ENCODE data around the gene ZNF136.
A peak's percentile ranks its signal among the peaks of the same experiment; 100 is the strongest.

The ZNF136 gene

DNA sequence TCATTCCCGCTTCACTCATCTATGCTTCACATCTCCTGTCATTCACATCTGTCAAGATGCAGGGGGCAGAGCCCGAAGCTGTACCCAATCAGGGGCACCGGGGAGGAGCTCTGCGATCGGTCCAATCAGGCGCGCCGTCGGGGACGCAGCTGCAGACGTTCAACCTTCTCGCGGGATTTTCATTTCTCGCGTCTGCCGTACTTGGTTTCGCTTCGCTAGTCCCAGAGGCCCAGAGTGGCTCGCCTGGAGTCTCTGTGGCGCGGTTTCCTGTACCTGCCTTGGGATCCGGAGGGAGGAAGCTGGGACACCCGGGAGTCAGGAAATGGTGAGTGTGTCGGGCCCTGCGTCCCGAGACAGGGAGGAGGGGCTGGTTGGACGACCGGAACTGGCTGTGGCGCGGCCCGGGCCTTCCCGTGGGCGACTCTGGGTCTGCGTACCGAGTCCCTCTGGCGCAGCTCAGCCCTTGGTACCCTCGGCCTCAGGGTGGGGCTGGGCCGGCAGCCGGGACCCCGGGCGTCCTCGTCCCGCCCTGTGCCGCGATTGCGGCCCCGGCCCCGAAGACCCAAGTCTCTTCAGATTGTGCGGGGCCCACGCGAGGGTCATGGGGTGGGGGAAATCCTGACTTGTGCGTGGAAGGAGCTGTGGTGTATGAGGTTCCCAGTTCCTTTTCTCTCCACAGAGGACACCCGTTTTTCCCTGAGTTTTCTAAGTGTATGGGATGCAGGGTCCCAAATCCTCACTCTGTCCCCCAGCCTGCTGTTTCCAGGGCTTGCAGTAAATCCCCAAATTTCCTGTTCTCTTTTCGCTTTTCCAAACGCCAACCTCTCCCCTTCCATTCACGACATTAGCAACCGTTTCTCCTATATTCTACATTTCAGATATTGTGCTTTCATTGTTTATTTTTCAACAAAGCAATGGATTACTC lies at the start of gene ZNF136:
Gene ZNF136 (plus strand): TSS at position 215 of the 925 bp plus-strand sequence. CDS start 108 bp downstream, at position 323.
- peak; percentile 88 for FAIRE-seq

DNA sequence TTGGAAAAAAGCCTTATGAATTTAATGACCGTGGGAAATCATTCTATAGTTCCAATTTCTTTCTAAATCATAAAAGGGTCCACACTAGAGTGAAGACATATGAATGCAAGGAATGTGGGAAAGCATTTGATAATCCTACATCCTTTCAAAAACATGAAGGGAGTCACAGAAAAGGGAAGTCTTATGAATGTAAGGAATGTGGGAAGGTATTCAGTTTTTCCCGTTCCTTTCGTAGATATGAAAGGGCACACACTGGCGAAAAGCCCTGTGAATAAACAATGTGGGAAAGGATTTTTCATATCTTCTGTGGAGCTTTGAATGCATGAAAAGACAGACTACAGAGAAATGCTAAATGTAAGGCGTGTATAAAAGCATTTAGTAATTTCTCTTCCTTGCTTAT lies 49.8 kb upstream of the ZNF136 start:
- no peak for DNase-seq (ENCODE audit: low spot score)
- no peak for FAIRE-seq

More for the DNA sequence above, at the start of gene ZNF136:
- peak; percentile 96 for DNase-seq (ENCODE audit: low spot score)

DNA sequence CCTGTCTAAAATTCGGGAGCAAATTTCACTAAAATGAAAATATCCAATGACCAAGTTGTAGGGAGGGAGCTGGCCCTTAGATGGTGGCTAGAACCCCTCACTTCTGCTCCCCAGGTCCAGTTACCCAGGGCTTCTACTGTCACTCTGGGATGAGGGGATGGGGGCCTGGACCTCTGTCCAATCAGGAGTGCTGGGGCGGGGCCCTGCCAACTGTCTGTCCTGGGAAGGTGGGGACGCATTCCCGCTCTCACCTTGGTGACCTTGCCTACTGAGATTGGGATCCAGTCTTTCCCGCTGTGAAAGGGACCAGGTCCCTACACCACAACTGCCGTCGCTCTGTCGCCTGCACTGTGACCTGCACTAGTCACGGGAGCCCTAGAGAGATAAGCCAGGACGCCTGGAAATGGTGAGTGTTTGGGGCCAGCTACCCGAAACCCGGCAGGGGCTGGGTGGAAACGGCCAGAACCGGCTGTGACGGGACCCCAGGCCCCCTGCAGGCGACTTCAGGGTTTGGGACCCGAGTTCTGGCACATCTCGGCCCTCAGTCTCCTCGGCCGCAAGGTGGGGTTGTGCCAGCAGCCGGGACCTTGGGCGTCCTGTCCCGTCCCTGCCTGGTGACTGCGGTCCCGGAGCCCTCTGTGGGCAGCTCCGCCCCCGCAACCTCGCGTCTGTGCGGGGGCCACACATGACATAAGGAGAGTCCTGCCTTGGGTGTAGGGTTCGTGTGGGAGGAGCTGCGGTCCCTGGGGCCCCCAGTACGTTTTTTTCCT lies 45.5 kb upstream of the ZNF136 start:
- FAIRE-seq (no peak), DNase-seq (ENCODE audit: low spot score) (no peak)

DNA sequence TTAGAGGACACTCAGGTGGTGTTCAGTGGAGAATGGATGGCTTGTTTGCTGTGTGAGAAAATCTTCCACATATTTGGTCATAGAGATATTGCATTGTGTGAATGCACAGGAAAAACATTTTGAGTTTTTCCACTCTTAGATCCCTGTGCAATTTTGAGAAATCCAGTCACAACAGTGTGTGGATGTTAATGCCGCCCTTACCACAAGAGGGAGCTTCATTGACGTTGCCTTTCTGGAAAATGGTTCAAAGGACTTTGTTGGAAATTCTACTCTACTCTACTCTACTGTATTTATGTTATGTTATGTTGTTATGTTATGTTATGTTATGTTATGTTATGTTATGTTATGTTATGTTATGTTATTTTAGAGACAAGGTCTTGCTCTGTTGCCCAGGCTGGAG lies 36.2 kb upstream of the ZNF136 start:
- no peak for FAIRE-seq
- DNase-seq (ENCODE audit: low spot score): no peak

DNA sequence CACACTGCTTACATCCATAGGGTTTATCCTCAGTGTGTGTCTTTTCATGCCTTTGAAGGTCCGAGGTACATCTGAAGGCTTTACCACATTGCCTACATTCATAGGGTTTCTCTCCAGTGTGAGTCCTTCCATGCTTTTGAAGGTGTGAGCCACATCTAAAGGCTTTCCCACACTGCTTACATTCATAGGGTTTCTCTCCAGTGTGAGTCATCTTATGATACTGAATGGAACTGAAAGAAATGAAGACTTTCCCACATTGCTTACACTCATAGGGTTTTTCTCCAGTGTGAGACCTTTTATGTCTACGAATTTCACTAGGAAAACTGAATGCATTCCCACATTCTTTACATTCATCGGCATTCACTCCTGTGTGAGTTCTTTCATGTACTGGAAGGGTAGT lies 29.8 kb upstream of the ZNF136 start:
- FAIRE-seq: no peak
- no peak for DNase-seq (ENCODE audit: low spot score)

DNA sequence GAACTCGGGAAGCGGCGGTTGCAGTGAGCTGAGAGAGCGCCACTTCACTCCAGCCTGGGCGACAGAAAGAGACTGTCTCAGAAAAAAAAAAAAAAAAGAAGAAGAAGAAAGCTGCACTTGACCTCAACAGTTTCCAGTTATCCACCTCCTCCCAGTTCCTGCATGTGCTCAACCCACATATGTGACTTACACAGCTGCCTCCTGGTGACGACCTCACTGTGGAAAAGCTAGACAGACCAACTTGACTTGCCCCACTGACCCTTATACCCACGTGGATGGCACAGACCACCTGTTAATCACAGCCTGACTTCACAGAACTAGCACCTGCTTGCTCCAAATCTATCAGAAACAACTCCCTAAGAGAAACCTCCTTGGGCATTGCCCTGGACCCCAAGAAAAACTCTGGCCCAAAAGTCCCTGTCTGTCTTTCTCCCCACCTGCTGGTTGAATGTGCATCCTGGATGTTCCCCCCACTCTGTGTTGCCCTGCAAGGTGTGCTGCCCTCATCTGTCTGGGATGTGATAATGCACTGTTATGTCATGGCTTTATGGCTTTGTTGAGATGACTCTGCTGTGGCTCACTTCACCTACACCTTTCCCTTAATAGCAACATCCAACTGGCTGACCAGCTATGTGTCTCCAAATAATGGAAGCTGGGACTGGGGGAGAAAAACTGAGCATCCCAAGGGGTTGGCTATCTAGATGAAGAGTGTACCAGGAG lies 25.5 kb upstream of the ZNF136 start:
- DNase-seq (ENCODE audit: low spot score) (no peak), FAIRE-seq (no peak)

DNA sequence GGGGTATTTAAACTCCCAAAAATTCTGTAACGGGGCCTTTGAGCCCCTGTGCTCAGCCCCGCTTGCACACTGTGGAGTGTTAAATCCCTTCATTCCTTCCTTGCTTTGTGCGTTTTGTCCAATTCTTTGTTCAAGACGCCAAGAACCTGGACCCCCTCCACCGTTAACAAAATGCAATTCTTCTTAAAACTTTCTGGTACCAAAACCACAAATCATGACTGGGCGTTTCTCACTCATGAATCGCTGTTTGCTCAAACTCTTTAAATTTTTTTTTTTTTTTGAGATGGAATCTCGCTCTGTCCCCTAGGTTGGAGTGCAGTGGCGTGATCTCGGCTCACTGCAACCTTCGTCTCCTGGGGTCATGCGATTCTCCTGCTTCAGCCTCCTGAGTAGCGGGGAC lies 23.6 kb upstream of the ZNF136 start:
- FAIRE-seq: no peak

DNA sequence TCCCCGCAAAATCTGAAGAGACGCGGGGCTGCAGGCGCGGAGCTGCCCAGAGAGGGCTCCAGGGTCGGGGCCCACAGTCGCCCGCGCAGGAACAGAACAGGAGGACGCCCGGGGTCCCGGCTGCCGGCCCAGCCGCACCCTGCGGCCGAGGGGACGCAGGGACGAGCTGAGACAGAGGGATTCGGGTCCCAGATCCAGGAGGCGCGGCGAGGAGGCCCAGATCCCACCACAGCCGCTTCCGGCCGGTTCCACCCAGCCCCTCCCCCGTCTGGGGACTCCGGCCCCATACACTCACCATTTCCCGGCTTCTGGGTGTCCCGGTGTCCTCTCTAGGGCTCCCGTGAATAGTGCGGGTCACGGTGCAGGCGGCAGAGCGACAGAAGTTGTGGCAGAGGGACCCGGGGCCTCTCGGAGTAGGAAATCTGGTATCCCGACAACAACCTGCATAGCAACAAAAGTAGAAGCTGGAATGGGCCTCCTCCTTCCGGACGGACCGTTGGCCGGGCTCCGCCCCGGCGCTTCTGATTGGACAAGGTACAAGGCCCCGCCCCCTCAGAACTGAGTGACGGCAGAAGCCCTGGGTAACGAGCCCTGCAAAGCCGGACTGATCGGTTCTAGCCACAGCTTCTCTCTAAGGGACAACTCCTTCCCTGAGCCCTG lies 22.9 kb upstream of the ZNF136 start, which contains the start of gene ZNF20:
Gene ZNF20 (minus strand): TSS at position 466 of the 660 bp plus-strand sequence. CDS start 168 bp downstream, at position 298.
- DNase-seq (ENCODE audit: low spot score): peak; percentile 87
- peak; percentile 77 for FAIRE-seq

More for the DNA sequence above, 23.6 kb upstream of the ZNF136 start:
- no peak for DNase-seq (ENCODE audit: low spot score)

DNA sequence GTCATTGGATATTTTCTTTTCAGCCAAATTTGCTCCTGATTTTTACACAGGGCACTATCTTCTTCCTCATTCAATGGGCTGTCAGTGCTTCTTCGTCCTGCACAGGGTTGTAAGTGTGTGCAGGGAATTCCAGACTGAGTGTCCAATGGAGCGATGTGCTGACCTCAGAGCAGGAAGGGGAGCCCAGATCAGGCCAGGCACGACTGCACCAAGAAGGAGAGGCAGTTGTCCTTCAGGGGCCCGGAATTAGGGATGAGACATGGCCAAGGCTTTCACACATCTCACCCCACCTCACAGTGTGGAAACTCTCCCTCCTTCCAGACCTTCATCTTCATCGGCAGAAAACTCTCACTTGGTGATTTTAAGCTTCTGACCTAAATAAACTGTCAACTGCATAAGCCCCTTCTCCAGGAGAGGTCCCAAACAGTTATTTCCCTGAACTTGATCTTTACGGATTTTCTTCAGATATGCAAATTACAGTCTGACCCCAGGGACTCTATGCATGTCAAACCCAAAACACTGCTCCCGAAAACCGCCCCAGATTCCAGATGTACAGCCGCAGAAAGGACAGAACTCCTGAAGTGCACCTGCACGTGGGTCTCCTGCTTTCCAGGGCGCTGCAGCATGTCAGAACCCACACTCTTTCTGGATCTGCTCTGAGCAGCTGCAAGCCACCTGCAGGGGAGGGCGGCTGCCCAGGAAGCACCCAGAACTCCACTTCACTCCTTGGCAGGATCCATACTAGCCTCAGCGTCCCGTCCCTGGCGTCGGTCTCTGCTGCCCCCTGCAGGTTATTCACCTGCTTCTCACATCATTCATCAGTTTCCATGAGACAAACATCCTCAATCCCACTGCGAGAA lies 22.1 kb upstream of the ZNF136 start:
- DNase-seq (ENCODE audit: low spot score) (peak; percentile 72), FAIRE-seq (peak; percentile 36)

DNA sequence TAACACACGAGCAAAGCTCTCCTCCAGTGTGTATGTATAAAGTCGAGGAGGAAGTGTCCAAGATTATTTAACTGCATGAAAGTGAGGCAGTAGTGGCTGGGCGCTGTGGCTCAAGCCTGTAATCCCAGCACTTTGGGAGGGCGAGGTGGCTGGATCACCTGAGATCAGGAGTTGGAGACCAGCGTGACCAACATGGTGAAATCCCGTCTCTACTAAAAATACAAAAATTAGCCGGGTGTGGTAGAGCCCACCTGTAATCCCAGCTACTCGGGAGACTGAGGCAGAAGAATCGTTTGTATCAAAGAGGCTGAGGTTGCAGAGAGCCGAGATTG lies 21.5 kb upstream of the ZNF136 start:
- DNase-seq (ENCODE audit: low spot score) (no peak), FAIRE-seq (no peak)

DNA sequence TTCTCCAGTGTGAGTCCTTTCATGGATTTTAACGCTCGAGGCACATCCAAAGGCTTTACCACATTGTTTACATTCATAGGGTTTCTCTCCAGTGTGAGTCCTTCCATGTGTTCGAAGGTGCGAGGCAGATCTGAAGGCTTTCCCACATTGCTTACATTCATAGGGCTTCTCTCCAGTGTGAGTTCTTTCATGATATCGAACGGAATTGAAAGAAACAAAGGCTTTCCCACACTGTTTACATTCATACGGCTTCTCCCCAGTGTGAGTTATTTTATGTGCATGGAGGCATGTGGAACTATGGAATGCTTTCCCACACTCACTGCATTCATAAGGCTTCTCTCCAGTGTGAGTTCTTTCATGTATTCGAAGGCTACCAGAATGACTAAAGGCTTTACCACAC lies 17.5 kb upstream of the ZNF136 start:
- FAIRE-seq: no peak

DNA sequence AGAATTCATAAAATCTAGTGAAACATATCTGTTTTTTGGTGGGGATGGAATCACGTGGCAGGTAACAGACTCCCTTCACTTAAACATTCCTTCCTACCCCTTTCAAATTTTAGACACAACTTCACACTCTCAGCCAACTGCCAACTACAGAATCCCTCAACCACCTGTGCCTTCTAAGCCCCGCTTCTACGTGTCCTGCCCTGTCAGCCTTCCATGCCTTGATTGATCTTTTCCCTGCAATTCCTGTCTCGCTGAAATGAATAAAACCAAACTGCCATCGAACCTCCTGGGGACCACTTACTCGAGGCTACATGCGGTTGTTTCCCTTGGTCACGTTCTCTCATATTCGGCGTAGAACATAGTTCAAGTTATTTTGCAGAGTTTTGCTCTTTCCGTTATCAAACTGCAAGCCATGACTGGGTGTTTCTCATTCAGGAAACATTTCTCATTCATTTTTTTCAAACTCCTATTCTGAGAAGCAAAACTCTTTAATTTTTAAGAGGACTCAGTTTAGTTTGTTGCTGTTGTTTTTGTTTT lies 7.5 kb upstream of the ZNF136 start:
- DNase-seq (ENCODE audit: low spot score) (no peak), FAIRE-seq (no peak)

More for the DNA sequence above, 17.5 kb upstream of the ZNF136 start:
- DNase-seq (ENCODE audit: low spot score): no peak

DNA sequence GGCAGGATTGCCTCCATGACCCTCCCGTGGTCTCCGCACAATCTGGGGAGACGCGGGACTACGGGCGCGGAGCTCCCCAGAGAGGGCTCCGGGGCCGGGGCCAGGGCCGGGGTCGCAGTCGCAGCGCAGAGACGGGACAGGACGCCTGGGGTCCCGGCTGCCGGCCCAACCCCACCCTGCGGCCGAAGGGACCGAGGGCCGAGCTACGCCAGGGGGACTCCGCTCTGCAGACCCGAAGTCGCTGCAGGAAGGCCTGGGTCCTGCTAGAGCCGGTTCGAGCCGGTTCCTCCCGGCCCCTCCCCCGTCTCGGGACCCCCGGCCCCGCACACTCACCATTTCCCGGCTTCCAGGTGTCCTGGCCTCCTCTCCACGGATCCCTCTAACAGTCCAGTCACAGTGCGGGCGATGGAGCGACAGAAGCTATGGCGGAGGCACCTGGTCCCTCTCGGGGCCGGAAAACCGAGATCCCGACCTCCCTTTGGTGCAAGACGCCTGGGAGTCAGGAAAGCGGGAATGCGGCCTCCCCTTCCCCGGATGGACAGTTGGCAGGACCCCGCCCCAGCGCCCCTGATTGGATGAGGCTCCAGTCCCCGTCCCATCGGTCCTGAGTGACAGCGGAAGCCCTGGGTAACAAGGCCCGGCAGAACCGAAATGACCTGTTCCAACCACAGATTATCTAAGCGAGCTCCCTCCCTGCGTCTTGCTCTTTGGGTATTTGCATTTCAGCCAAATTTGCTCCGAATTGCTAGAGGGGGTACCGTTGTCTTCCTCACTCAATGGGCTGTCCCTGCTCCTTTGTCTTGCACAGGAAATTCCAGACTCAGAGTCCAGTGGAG lies 6.5 kb upstream of the ZNF136 start, which contains the start of gene ZNF625:
Gene ZNF625 (minus strand): TSS at position 512 of the 836 bp plus-strand sequence. CDS start 176 bp downstream, at position 336.
- peak; percentile 84 for FAIRE-seq

DNA sequence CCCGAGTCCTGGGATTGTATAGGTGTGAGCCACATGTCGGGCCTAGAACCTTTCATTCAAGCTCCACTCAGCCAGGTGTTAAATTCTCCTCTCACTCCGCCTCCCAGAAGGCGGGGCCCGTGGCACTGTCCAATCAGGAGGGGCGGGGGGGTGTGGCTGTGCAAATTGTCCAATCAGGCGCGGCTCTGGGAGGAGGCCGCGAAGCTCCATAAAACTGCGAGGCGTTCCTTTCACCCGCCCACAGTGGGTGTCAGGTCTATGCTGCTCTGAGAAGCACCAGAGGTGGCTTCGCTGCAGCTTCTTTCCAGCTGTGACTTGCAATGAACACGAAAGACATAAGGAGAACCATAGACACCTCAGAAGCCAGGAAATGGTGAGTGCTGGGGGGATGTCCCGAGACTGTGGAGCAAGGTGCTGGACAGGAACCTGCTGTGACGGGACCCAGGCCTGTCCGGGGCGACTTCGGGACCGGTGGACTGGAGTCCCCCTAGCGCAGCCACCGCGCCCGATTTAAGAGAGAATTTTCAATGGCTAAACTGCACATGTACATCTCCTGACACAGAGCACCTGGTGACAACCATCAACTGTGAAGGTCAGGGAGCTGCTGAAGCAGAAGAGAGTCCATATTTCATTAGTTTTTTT lies 3.0 kb upstream of the ZNF136 start:
- no peak for FAIRE-seq
- DNase-seq (ENCODE audit: low spot score): no peak

More for the DNA sequence above, 6.5 kb upstream of the ZNF136 start, which contains the start of gene ZNF625:
- peak; percentile 77 for DNase-seq (ENCODE audit: low spot score)

DNA sequence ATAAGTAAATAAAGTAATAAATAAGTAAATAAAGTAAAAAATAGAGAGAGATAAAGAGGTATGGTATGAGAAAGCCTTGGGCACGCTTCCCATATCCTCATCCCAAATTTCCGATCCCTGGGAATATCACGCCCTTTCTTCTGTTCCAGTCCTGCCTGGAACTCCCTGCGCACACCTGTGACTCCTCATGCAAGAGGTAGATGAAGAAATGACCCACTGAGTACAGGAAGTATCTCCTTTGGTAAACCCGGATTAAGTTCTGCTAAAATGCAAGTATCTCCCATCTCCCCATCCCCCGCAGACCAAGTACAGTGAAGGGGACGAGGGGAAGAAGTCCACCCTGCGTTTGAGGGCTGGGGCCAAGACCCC lies 399 bp upstream of the ZNF136 start:
- no peak for DNase-seq (ENCODE audit: low spot score)
- no peak for FAIRE-seq

DNA sequence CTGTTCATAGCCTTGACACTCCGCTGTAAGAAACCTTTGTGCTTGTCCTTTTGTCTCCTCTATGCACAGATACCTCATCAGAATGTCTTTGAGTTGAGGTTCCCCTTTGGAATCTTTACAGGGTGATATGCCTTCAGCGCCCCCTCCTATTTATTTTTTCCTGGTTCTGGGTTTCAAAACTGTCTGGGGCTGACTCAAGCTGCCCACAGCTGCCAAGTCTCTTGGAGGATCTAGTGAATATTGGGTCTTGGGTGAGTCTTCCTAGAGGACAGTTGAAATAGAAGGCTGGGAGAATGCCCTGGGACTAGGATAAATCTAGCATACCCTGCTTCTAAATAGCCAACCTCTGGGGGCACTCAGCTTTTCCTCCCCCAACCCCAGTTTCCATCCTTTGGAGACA lies 930 bp downstream of the ZNF136 start:
- no peak for DNase-seq (ENCODE audit: low spot score)

DNA sequence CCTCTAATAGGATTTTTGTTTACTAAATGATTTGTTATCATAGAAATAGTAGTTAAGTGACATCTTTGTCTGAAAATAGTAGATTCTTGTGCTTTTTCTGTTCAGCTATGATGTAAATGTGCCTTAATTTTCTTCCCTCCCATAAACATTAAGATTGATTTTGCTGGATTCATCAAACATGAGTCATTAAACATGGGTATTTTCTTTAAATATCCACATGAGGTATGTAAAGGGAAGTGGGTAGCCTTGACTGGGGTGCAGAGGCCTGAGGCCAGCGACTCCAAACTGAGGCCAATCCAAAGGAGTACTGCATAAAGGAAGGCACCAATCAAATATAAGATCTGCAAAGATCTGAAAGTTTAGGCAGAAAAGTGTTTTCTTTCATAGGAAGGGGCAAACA lies 3.7 kb downstream of the ZNF136 start:
- FAIRE-seq: no peak
- no peak for DNase-seq (ENCODE audit: low spot score)

More for the DNA sequence above, 930 bp downstream of the ZNF136 start:
- FAIRE-seq: no peak

DNA sequence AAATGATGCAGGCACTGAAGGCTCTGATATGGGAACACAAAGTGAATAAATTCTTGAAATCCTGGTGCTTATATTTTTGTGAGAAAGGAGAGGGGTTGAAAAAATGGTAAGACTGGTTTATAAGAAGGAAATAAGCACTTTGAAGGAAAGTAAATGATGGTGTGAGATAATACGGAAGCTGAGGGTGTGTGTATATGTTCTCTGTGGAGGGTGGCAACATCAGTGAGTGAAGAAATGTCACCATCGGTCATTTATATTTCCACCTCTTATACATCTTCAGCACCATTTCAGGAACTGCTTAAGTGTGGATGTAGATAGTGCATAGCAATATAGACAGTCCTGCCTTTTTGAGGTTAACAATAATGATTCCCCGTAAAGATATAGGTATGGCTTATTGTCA lies 17.5 kb downstream of the ZNF136 start:
- no peak for FAIRE-seq
- no peak for DNase-seq (ENCODE audit: low spot score)

Data from RCC 7860 (cell line).